Measurements from ENCODE around the gene RTF2. TPM values are rescaled to one million over a fixed set of nuclear protein-coding genes. Genes with fewer than 3 reads are reported as not detected.

Gene RTF2
- total and polyA plus RNA-seq, 9 donors = 90.9 to 130 (median 110) TPM

DNA sequence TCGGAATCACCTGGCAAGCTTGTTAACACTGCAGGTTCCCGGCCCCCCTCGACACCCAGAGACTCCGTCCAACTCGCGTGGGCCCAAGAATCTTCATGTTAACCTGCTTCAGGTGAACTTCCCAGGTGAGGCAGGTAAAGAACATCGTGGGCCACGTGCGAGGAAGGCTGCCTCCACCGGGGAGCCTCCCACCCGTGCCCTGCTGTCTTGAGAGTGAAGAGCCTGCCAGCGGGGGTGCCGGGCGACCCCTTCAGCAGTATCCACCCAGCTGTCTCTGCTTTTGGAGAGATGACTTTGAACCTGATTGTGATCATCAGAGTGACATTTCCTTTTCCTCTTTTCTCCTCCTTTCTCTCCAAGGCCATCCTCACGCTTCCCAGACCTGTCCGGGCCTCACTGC, 22.9 kb upstream of the RTF2 start:
- peaks cover 30% of the 10 kb centered on the region for H3K4me1 ChIP-seq (ENCODE audit: control insufficient read depth, insufficient read depth, low read length)
- no peaks in the 10 kb centered on the region for H3K36me3 ChIP-seq (ENCODE audit: control insufficient read depth, insufficient read depth, low read length)
- no peaks in the 10 kb centered on the region for H3K27me3 ChIP-seq (ENCODE audit: control insufficient read depth, insufficient read depth, low read length)
- DNase-seq = no peak
- 85% methylated on average over 14 of the region's 16 CpGs for WGBS (ENCODE audit: insufficient coverage)
- no peak overlapping the region for H3K27ac ChIP-seq (ENCODE audit: low read length)
- no peaks in the 10 kb centered on the region for H3K9me3 ChIP-seq (replicated peaks; ENCODE audit: control insufficient read depth, low read depth, low read length)
- no peak overlapping the region for H3K4me3 ChIP-seq (ENCODE audit: low read length)

DNA sequence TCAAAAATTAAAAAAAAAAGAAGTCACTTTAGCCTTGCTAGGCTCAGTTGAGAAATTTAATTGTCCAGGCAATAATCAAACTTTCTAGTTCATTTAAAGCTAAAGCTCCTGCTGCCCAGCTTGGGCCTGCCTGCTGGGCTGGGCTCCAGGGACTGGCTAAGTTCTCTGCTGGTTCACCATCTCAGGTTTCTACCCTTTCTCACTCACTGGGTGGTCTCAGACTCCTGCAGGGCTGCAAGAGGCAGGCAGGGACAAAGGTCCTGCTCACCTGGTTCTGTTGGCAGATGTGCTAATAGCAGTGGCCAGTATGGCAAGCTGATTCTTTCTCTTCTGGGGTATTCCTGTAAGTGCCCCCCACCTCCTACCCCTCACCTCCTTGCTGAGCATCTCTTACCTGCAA, 21.2 kb upstream of the RTF2 start:
- Histone ChIP-seq H3K27ac (ENCODE audit: low read length) (no peak overlapping the region), H3K36me3 (ENCODE audit: control insufficient read depth, insufficient read depth, low read length) (no peaks in the 10 kb centered on the region), H3K27me3 (ENCODE audit: control insufficient read depth, insufficient read depth, low read length) (no peaks in the 10 kb centered on the region), H3K4me1 (ENCODE audit: control insufficient read depth, insufficient read depth, low read length) (peaks cover 20% of the 10 kb centered on the region), H3K4me3 (ENCODE audit: low read length) (no peak overlapping the region), H3K9me3 (replicated peaks; ENCODE audit: control insufficient read depth, low read depth, low read length) (no peaks in the 10 kb centered on the region)
- DNase-seq = no peak

DNA sequence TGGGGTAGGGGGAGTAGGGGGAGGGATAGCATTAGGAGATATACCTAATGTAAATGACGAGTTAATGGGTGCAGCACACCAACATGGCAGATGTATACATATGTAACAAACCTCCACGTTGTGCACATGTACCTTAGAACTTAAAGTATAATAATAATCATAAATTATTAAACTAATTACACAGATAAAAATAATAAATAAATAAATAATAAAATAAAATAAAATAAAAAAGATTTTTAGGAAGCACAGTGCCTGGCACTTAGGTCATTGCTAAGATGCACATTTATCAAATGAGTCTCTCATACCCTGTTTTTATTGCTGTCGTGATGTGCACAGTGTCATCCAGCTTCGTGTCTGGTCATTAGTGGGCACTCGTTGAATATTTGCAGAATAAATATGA, 19.0 kb upstream of the RTF2 start:
- Histone ChIP-seq H3K27me3 (ENCODE audit: control insufficient read depth, insufficient read depth, low read length) (no peaks in the 10 kb centered on the region), H3K4me1 (ENCODE audit: control insufficient read depth, insufficient read depth, low read length) (peaks cover 2% of the 10 kb centered on the region), H3K4me3 (ENCODE audit: low read length) (no peak overlapping the region), H3K36me3 (ENCODE audit: control insufficient read depth, insufficient read depth, low read length) (no peaks in the 10 kb centered on the region), H3K9me3 (replicated peaks; ENCODE audit: control insufficient read depth, low read depth, low read length) (no peaks in the 10 kb centered on the region), H3K27ac (ENCODE audit: low read length) (no peak overlapping the region)
- no peak for DNase-seq
- WGBS (ENCODE audit: insufficient coverage) = no CpG with 5 or more reads among the region's 5 CpGs

DNA sequence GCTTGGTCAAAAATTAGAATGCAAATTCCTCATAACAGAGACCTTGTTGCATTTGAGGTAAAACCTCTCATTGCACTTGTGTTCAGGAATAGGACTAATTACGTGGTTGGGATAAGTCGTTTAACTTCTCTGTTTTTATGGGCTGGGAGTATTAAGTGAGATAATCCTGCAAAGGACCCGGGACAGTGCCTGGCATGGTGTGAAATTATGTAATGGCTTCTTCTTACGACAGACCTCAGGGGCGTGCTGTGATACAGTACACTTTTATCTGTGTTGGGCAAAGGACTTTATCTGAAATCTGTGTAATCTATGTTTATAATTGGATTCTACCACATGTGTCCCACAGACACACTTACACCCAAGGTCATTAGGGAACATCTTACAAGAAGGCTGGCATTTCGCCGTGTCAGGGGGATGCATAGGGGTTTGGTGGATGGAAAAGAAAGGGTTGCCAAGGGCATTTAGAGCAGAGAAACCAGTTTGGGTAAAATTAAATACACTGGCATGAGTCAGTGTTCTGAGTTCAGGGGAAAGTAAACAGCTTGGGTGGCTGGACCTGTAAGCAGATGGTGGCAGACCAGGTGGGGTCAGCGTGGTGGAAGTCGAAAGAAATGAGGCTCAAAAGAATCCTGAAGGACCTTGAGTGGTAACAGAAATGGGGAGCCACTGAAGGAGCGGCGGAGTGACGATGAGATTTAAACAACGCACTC, 17.2 kb upstream of the RTF2 start:
- no peaks in the 10 kb centered on the region for H3K4me1 ChIP-seq (ENCODE audit: control insufficient read depth, insufficient read depth, low read length)
- no peak overlapping the region for H3K27ac ChIP-seq (ENCODE audit: low read length)
- DNase-seq = no peak
- WGBS (ENCODE audit: insufficient coverage) = 79% methylated on average over 10 of the region's 13 CpGs
- H3K9me3 ChIP-seq (replicated peaks; ENCODE audit: control insufficient read depth, low read depth, low read length) = no peaks in the 10 kb centered on the region
- no peaks in the 10 kb centered on the region for H3K27me3 ChIP-seq (ENCODE audit: control insufficient read depth, insufficient read depth, low read length)
- no peaks in the 10 kb centered on the region for H3K36me3 ChIP-seq (ENCODE audit: control insufficient read depth, insufficient read depth, low read length)
- H3K4me3 ChIP-seq (ENCODE audit: low read length) = no peak overlapping the region

DNA sequence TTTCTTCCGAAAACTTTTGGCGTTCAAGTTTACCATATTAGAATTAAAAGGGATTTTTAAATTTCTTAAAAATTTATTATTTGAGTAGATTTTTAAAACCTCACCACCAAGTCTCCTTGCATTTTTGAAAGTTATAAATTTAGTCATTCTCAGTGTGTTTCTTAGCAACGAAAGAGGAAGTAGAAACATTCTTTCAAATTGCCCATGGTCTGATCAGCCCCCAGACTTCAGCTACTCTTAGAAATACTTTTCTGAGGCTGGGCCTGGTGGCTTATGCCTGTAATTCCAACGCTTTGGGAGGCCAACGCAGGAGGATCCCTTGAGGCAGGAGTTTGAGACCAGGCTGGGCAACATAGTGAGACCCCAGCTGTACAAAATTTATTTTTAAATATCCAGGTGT, 15.1 kb upstream of the RTF2 start:
- H3K27ac ChIP-seq (ENCODE audit: low read length) = no peak overlapping the region
- H3K36me3 ChIP-seq (ENCODE audit: control insufficient read depth, insufficient read depth, low read length) = no peaks in the 10 kb centered on the region
- H3K9me3 ChIP-seq (replicated peaks; ENCODE audit: control insufficient read depth, low read depth, low read length) = no peaks in the 10 kb centered on the region
- no peaks in the 10 kb centered on the region for H3K4me1 ChIP-seq (ENCODE audit: control insufficient read depth, insufficient read depth, low read length)
- H3K27me3 ChIP-seq (ENCODE audit: control insufficient read depth, insufficient read depth, low read length) = no peaks in the 10 kb centered on the region
- WGBS (ENCODE audit: insufficient coverage) = 47% methylated on average over 2 of the region's 5 CpGs
- no peak overlapping the region for H3K4me3 ChIP-seq (ENCODE audit: low read length)
- no peak for DNase-seq

DNA sequence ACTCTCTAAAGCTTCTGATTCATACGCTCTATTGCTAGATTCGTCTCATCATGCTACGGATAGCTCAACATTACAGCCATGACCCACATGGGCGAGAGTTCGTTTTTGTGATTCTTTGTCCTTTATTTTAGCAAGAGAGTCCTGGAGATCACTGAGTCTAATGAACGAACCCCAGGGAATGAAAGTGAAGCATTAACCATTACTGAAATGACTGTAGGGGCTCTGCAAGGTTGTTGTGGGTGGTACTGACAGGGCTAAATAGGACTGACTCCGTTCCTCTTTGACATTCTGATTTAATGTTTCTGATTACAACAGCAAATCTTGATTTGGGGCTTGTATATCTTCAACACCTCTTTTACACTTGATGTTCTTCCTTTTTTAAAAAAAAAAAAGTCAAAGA, 13.7 kb upstream of the RTF2 start:
- Histone ChIP-seq H3K4me1 (ENCODE audit: control insufficient read depth, insufficient read depth, low read length) (no peaks in the 10 kb centered on the region), H3K27me3 (ENCODE audit: control insufficient read depth, insufficient read depth, low read length) (no peaks in the 10 kb centered on the region), H3K36me3 (ENCODE audit: control insufficient read depth, insufficient read depth, low read length) (peaks cover 2% of the 10 kb centered on the region), H3K4me3 (ENCODE audit: low read length) (no peak overlapping the region), H3K9me3 (replicated peaks; ENCODE audit: control insufficient read depth, low read depth, low read length) (no peaks in the 10 kb centered on the region), H3K27ac (ENCODE audit: low read length) (no peak overlapping the region)
- no peak for DNase-seq
- WGBS (ENCODE audit: insufficient coverage) = 75% methylated on average over 4 of the region's 7 CpGs

DNA sequence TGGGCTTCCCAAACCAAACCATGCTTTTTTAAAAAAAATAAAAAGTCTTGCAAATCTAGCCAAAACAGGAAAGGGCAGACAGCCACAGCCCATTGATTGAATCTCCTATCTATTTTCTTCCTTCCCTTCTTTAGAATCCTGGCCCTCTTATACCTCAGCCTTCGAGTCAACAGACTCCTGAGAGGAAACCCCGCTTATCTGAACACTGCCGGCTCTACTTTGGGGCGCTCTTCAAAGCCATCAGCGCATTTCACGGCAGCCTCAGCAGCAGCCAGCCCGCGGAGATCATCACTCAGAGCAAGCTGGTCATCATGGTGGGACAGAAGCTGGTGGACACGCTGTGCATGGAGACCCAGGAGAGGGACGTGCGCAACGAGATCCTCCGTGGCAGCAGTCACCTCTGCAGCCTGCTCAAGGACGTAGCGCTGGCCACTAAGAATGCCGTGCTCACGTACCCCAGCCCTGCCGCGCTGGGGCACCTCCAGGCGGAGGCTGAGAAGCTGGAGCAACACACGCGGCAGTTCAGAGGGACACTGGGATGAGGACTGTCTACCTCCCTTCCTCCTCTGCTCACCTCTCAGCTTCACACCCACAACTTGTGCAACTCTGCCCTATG, 10.1 kb upstream of the RTF2 start:
- no peak for DNase-seq
- no peak overlapping the region for H3K4me3 ChIP-seq (ENCODE audit: low read length)
- no peaks in the 10 kb centered on the region for H3K9me3 ChIP-seq (replicated peaks; ENCODE audit: control insufficient read depth, low read depth, low read length)
- H3K27me3 ChIP-seq (ENCODE audit: control insufficient read depth, insufficient read depth, low read length) = no peaks in the 10 kb centered on the region
- WGBS (ENCODE audit: insufficient coverage) = 55% methylated on average over 22 of the region's 22 CpGs
- peaks cover 2% of the 10 kb centered on the region for H3K36me3 ChIP-seq (ENCODE audit: control insufficient read depth, insufficient read depth, low read length)
- H3K4me1 ChIP-seq (ENCODE audit: control insufficient read depth, insufficient read depth, low read length) = peaks cover 6% of the 10 kb centered on the region
- H3K27ac ChIP-seq (ENCODE audit: low read length) = no peak overlapping the region

DNA sequence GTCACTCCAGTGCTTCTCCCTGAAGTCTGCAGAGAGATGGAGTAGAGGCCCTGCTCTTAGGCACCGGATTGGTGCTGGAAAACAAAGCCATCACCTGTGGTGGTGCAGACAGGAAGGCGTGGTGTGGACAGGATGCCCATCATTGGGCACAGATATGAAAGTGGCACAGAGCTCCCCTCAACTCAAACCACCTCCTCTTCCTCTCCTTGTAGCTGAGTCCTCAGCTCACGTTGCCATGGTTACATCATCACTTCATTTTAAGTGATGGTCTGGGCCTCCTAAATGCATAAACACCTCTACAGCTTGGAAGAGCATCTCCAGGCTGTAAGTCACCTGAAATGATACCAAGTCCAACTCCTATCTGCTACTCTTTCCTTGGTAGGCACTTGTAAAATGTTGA, 8.0 kb upstream of the RTF2 start:
- H3K9me3 ChIP-seq (replicated peaks; ENCODE audit: control insufficient read depth, low read depth, low read length) = no peaks in the 10 kb centered on the region
- H3K27ac ChIP-seq (ENCODE audit: low read length) = no peak overlapping the region
- H3K36me3 ChIP-seq (ENCODE audit: control insufficient read depth, insufficient read depth, low read length) = peaks cover 2% of the 10 kb centered on the region
- DNase-seq = no peak
- H3K4me1 ChIP-seq (ENCODE audit: control insufficient read depth, insufficient read depth, low read length) = peaks cover 6% of the 10 kb centered on the region
- WGBS (ENCODE audit: insufficient coverage) = no CpG with 5 or more reads among the region's 3 CpGs
- no peak overlapping the region for H3K4me3 ChIP-seq (ENCODE audit: low read length)
- H3K27me3 ChIP-seq (ENCODE audit: control insufficient read depth, insufficient read depth, low read length) = no peaks in the 10 kb centered on the region

DNA sequence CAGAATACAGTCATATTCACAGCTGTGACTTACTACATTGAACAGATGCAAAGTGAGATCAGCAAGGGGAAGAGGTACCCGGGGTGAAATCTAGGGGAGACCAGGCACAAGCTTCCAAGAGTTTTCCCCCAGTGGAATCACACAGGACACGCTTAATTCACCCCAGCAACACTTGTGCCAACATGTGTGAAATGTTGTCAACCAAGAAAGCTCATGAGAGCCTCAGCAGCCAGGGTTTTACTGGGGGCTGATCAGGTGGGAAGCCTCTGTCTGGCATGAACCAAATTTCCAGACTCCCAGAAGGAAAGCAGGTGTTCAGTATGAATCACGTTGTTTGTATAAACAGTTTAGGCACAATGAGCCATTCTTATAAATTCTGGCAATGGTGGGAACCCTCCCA, 6.9 kb upstream of the RTF2 start:
- no peaks in the 10 kb centered on the region for H3K27me3 ChIP-seq (ENCODE audit: control insufficient read depth, insufficient read depth, low read length)
- peaks cover 2% of the 10 kb centered on the region for H3K36me3 ChIP-seq (ENCODE audit: control insufficient read depth, insufficient read depth, low read length)
- no peaks in the 10 kb centered on the region for H3K9me3 ChIP-seq (replicated peaks; ENCODE audit: control insufficient read depth, low read depth, low read length)
- DNase-seq = no peak
- no peak overlapping the region for H3K27ac ChIP-seq (ENCODE audit: low read length)
- peaks cover 6% of the 10 kb centered on the region for H3K4me1 ChIP-seq (ENCODE audit: control insufficient read depth, insufficient read depth, low read length)
- no peak overlapping the region for H3K4me3 ChIP-seq (ENCODE audit: low read length)
- WGBS (ENCODE audit: insufficient coverage) = no CpG with 5 or more reads among the region's 3 CpGs

DNA sequence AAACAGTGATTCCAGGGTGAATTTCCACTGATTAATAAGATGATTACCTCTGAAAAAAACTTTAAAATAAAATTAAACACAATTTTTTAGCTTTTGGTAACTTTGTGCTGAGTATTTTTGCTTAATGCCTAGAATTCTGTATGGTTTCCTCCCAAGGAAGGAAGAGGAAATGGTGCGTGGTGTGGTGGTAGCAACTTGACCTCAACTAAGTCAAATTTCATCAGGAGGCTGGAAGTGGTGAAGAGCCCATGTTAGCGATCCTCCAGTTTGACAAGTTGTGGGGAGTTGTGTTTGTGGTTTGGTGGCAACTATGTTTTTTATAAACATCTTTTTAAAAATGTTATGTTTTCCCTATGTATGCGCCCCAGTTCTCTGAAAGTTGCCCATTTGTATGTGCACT, 5.0 kb upstream of the RTF2 start:
- no peaks in the 10 kb centered on the region for H3K9me3 ChIP-seq (replicated peaks; ENCODE audit: control insufficient read depth, low read depth, low read length)
- 67% methylated on average over 1 of the region's 3 CpGs for WGBS (ENCODE audit: insufficient coverage)
- H3K27ac ChIP-seq (ENCODE audit: low read length) = no peak overlapping the region
- no peak overlapping the region for H3K4me3 ChIP-seq (ENCODE audit: low read length)
- H3K36me3 ChIP-seq (ENCODE audit: control insufficient read depth, insufficient read depth, low read length) = peaks cover 2% of the 10 kb centered on the region
- H3K4me1 ChIP-seq (ENCODE audit: control insufficient read depth, insufficient read depth, low read length) = peaks cover 8% of the 10 kb centered on the region
- H3K27me3 ChIP-seq (ENCODE audit: control insufficient read depth, insufficient read depth, low read length) = no peaks in the 10 kb centered on the region
- DNase-seq = no peak

DNA sequence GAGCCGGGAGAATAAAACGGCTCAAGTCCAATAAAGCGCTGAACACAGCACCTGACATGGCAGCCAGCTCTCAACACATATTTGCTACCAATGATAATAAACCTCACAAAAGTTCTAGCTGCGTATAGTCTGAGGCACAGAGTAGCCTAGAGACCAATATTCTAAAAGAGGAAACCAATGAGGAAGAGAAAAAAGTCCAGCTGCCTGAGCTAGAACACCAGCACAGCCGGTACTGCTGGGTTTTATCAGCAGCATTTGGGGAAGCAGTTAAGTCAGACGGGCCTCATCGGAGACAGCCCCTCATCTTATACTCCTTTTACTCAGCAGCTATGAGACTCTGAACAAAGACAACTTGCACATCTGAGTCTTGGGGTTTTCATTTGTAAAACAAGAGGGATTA, 2.4 kb upstream of the RTF2 start:
- Histone ChIP-seq H3K36me3 (ENCODE audit: control insufficient read depth, insufficient read depth, low read length) (peaks cover 3% of the 10 kb centered on the region), H3K4me3 (ENCODE audit: low read length) (no peak overlapping the region), H3K27ac (ENCODE audit: low read length) (no peak overlapping the region), H3K9me3 (replicated peaks; ENCODE audit: control insufficient read depth, low read depth, low read length) (no peaks in the 10 kb centered on the region), H3K4me1 (ENCODE audit: control insufficient read depth, insufficient read depth, low read length) (peaks cover 16% of the 10 kb centered on the region), H3K27me3 (ENCODE audit: control insufficient read depth, insufficient read depth, low read length) (no peaks in the 10 kb centered on the region)
- peak; percentile 51 for DNase-seq
- WGBS (ENCODE audit: insufficient coverage) = 13% methylated on average over 3 of the region's 7 CpGs

Measured in muscle of leg (tissue), 11 donors.